NCI-H510A treated with DMSO at 0.1 percent for 48 hours (cell line): ENCODE data around the gene TOX3.
A peak's percentile ranks its signal among the peaks of the same experiment; 100 is the strongest.

Source experiments
- DNase-seq: peaks from one replicate; lab custom pipeline; 2025; lab: John Stamatoyannopoulos, UW

The TOX3 gene

GRCh38 chr16:52492789-52493357 is 54.1 kb downstream of the TOX3 start:
- DNase-seq: peak; percentile 19

GRCh38 chr16:52491216-52491615 is 55.7 kb downstream of the TOX3 start:
- DNase-seq: no peak

GRCh38 chr16:52489894-52490293 is 57.0 kb downstream of the TOX3 start:
- no peak for DNase-seq

GRCh38 chr16:52488837-52489289 is 58.1 kb downstream of the TOX3 start:
- DNase-seq: peak; percentile 39

GRCh38 chr16:52487849-52488457 is 59.0 kb downstream of the TOX3 start:
- DNase-seq: no peak

- DNase-seq: no peak
Observed at GRCh38 chr16:52480237-52480636, 66.7 kb downstream of the TOX3 start.

GRCh38 chr16:52476111-52476510 is 70.8 kb downstream of the TOX3 start:
- no peak for DNase-seq

- no peak for DNase-seq
Observed at GRCh38 chr16:52474679-52475078, 72.3 kb downstream of the TOX3 start.

- no peak for DNase-seq
Observed at GRCh38 chr16:52473096-52473495, 73.8 kb downstream of the TOX3 start.

- no peak for DNase-seq
Observed at GRCh38 chr16:52471650-52472370, 75.1 kb downstream of the TOX3 start.

- peak; percentile 88 for DNase-seq
Observed at GRCh38 chr16:52470585-52470984, 76.4 kb downstream of the TOX3 start.

- DNase-seq: peak; percentile 48
Observed at GRCh38 chr16:52469775-52470174, 77.2 kb downstream of the TOX3 start.

GRCh38 chr16:52469091-52469490 is 77.9 kb downstream of the TOX3 start:
- no peak for DNase-seq

GRCh38 chr16:52467753-52468152 is 79.2 kb downstream of the TOX3 start:
- no peak for DNase-seq

GRCh38 chr16:52466994-52467393 is 79.9 kb downstream of the TOX3 start:
- no peak for DNase-seq

- no peak for DNase-seq
Observed at GRCh38 chr16:52465711-52466267, 81.2 kb downstream of the TOX3 start.

- no peak for DNase-seq
Observed at GRCh38 chr16:52463904-52464303, 83.0 kb downstream of the TOX3 start.

GRCh38 chr16:52462816-52463215 is 84.1 kb downstream of the TOX3 start:
- no peak for DNase-seq

GRCh38 chr16:52460639-52461178 is 86.2 kb downstream of the TOX3 start:
- no peak for DNase-seq

- no peak for DNase-seq
Observed at GRCh38 chr16:52456368-52456767, 90.6 kb downstream of the TOX3 start.

GRCh38 chr16:52455549-52456277 is 91.2 kb downstream of the TOX3 start:
- no peak for DNase-seq

- DNase-seq: no peak
Observed at GRCh38 chr16:52453644-52454043, 93.3 kb downstream of the TOX3 start.
